HG02763 (cell line): ENCODE measurements around the gene VANGL2.

Source experiments
- ATAC-seq: cut with Tn5 transposase; IDR thresholded peaks from one replicate; pipeline ENCODE4 v1.9.1; 2021; ENCODE audit warnings: mild to moderate bottlenecking, moderate library complexity; ENCODE audit not compliant: unreplicated experiment

VANGL2 gene

GRCh38 chr1:160400223-160400645 lies at the start of gene VANGL2:
TSS of gene VANGL2 (plus strand) at chr1:160400564. CDS start at chr1:160415838, 15,274 bp downstream.
- ATAC-seq = no peak

GRCh38 chr1:160351629-160352028 lies 48.7 kb upstream of the VANGL2 start:
- no peak for ATAC-seq

GRCh38 chr1:160352555-160352954 lies 47.8 kb upstream of the VANGL2 start:
- no peak for ATAC-seq

- ATAC-seq = no peak
Observed at GRCh38 chr1:160353223-160353622, 47.1 kb upstream of the VANGL2 start.

GRCh38 chr1:160354388-160354985 lies 45.9 kb upstream of the VANGL2 start:
- no peak for ATAC-seq

- ATAC-seq = no peak
Observed at GRCh38 chr1:160357286-160358002, 42.9 kb upstream of the VANGL2 start.

- ATAC-seq = no peak
Observed at GRCh38 chr1:160358073-160358472, 42.3 kb upstream of the VANGL2 start.

- ATAC-seq = no peak
Observed at GRCh38 chr1:160359559-160360226, 40.7 kb upstream of the VANGL2 start.

- ATAC-seq = no peak
Observed at GRCh38 chr1:160360227-160360695, 40.1 kb upstream of the VANGL2 start.

- no peak for ATAC-seq
Observed at GRCh38 chr1:160361199-160361598, 39.2 kb upstream of the VANGL2 start.

GRCh38 chr1:160361814-160362167 lies 38.6 kb upstream of the VANGL2 start:
- no peak for ATAC-seq

- no peak for ATAC-seq
Observed at GRCh38 chr1:160362168-160362957, 38.0 kb upstream of the VANGL2 start.

GRCh38 chr1:160363010-160363409 lies 37.4 kb upstream of the VANGL2 start:
- ATAC-seq = no peak

- ATAC-seq = no peak
Observed at GRCh38 chr1:160363951-160364735, 36.2 kb upstream of the VANGL2 start.

GRCh38 chr1:160365325-160365724 lies 35.0 kb upstream of the VANGL2 start:
- no peak for ATAC-seq

GRCh38 chr1:160366731-160367515 lies 33.4 kb upstream of the VANGL2 start, which contains the start of gene NHLH1:
TSS of gene NHLH1 (plus strand) at chr1:160367071. CDS start at chr1:160370732, 3,661 bp downstream.
- ATAC-seq = no peak

GRCh38 chr1:160367516-160367900 lies 32.9 kb upstream of the VANGL2 start:
- no peak for ATAC-seq

GRCh38 chr1:160367934-160368923 lies 32.1 kb upstream of the VANGL2 start:
- ATAC-seq = no peak
